ENCODE data around the gene SSNA1. TPM values are rescaled to one million over a fixed set of nuclear protein-coding genes. Genes with fewer than 3 reads are reported as not detected.

The SSNA1 gene
- polyA plus RNA-seq, 1 donor from 2014 or later = 170 TPM

DNA sequence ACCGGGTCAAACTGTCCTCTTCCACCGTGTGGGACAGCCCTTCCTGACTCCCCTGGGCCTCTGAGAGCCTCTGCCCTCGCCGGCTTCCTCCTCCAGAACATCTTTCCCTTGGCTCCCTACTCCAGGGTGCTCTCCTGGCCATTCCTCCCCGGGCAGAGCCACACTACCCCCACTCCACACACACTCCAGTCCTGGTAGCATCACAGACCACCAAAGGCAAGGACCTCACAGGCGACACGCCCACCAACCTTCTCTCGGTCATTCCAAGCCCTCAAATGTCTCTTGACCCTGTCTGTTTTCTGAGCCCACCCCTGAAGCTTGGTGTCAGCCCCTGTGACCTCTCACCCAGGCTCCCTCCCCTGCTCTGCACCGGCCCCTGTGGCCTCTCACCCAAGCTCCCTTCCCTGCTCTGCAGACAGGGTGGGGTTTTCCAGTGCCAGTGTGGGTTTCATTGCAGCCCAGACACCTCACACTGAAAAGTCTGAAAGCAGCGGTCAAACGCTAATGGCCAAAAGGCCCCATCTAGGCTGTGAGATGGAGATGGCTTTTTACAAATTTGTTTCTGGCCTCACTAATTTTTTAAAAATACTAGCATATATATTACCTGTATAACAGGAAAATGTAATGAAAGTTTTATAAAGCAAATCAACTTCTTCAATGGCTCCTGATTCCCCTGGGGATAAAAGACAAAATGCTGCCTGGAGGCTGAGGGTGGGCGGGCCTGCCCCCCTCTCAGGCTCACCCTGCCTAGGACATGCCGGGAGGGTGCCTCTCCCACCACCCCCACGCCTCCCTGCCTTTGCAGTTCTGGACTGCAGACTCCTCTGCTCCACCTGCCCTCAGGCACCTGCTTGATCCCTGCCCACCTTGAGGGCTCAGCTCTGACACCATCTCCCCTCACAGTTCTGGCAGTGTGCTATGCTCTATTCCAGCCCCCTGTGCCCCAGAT lies 29.1 kb upstream of the SSNA1 start:
- H4K20me1 ChIP-seq (ENCODE audit: insufficient read depth) = no peaks in the 10 kb centered on the region
- H3K9ac ChIP-seq (ENCODE audit: low read length) = no peak overlapping the region
- H2AFZ ChIP-seq (ENCODE audit: low read depth, low read length) = no peak overlapping the region
- H3K4me2 ChIP-seq (ENCODE audit: low read length) = no peak overlapping the region
- H3K9me2 ChIP-seq (ENCODE audit: insufficient read depth, low read length) = no peaks in the 10 kb centered on the region
- H3F3A ChIP-seq (ENCODE audit: insufficient read depth, low read length, poor library complexity, severe bottlenecking) = no peaks in the 10 kb centered on the region
- peaks cover 91% of the 10 kb centered on the region for H3K27me3 ChIP-seq (ENCODE audit: insufficient read depth, low read depth, low read length)
- no peak overlapping the region for H3K27ac ChIP-seq (ENCODE audit: low read length)
- TF ChIP-seq MXI1 (conservative IDR thresholded peaks at IDR 0.05; ENCODE audit: poor library complexity, severe bottlenecking) (no peak), EZH2 (IDR thresholded peaks at IDR 0.05; ENCODE audit: borderline replicate concordance, insufficient read depth, low read length, poor library complexity, severe bottlenecking) (no peak), RAD21 (conservative IDR thresholded peaks at IDR 0.05) (no peak), POLR2AphosphoS5 (IDR thresholded peaks at IDR 0.05) (no peak), EP300 (conservative IDR thresholded peaks at IDR 0.05; ENCODE audit: poor library complexity, severe bottlenecking) (no peak)
- TF ChIP-seq, protein P1, sequence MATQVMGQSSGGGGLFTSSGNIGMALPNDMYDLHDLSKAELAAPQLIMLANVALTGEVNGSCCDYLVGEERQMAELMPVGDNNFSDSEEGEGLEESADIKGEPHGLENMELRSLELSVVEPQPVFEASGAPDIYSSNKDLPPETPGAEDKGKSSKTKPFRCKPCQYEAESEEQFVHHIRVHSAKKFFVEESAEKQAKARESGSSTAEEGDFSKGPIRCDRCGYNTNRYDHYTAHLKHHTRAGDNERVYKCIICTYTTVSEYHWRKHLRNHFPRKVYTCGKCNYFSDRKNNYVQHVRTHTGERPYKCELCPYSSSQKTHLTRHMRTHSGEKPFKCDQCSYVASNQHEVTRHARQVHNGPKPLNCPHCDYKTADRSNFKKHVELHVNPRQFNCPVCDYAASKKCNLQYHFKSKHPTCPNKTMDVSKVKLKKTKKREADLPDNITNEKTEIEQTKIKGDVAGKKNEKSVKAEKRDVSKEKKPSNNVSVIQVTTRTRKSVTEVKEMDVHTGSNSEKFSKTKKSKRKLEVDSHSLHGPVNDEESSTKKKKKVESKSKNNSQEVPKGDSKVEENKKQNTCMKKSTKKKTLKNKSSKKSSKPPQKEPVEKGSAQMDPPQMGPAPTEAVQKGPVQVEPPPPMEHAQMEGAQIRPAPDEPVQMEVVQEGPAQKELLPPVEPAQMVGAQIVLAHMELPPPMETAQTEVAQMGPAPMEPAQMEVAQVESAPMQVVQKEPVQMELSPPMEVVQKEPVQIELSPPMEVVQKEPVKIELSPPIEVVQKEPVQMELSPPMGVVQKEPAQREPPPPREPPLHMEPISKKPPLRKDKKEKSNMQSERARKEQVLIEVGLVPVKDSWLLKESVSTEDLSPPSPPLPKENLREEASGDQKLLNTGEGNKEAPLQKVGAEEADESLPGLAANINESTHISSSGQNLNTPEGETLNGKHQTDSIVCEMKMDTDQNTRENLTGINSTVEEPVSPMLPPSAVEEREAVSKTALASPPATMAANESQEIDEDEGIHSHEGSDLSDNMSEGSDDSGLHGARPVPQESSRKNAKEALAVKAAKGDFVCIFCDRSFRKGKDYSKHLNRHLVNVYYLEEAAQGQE (IDR thresholded peaks at IDR 0.05; ENCODE audit: borderline replicate concordance) = no peak
- H3K79me2 ChIP-seq (replicated peaks; ENCODE audit: insufficient read depth, low read length) = no peaks in the 10 kb centered on the region
- no peak overlapping the region for H3K4me3 ChIP-seq (ENCODE audit: low read length)
- no peaks in the 10 kb centered on the region for H3K36me3 ChIP-seq (ENCODE audit: insufficient read depth, low read length)
- no peaks in the 10 kb centered on the region for H3K9me3 ChIP-seq (ENCODE audit: low read length)

DNA sequence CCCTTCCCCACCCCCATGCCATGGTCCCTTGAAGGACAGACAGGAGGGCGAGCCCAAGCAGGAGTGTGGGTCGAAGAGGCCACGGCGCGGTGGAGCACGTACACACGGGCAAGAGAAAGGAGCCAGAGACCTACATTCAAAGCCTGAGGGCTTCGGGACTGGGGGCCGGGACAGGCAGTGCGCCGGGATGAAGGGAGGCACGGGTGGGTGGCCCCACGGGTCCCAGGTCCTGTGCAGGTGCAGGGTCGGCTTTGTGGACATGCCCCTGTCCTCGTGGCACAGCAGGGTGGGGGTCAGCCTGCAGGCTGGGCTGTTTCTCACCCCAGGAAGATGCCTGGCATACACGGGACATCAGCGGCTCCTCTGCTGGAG lies 28.4 kb upstream of the SSNA1 start:
- no peak overlapping the region for H3K27ac ChIP-seq (ENCODE audit: low read length)
- no peaks in the 10 kb centered on the region for H3F3A ChIP-seq (ENCODE audit: insufficient read depth, low read length, poor library complexity, severe bottlenecking)
- H3K36me3 ChIP-seq (ENCODE audit: insufficient read depth, low read length) = no peaks in the 10 kb centered on the region
- no peak overlapping the region for H2AFZ ChIP-seq (ENCODE audit: low read depth, low read length)
- no peak overlapping the region for H3K4me2 ChIP-seq (ENCODE audit: low read length)
- H3K9me2 ChIP-seq (ENCODE audit: insufficient read depth, low read length) = no peaks in the 10 kb centered on the region
- no peaks in the 10 kb centered on the region for H4K20me1 ChIP-seq (ENCODE audit: insufficient read depth)
- no peaks in the 10 kb centered on the region for H3K79me2 ChIP-seq (replicated peaks; ENCODE audit: insufficient read depth, low read length)
- TF ChIP-seq TAF1 (IDR thresholded peaks at IDR 0.05; ENCODE audit: low read depth) (no peak), MXI1 (conservative IDR thresholded peaks at IDR 0.05; ENCODE audit: poor library complexity, severe bottlenecking) (no peak), POLR2AphosphoS5 (IDR thresholded peaks at IDR 0.05) (no peak), EZH2 (IDR thresholded peaks at IDR 0.05; ENCODE audit: borderline replicate concordance, insufficient read depth, low read length, poor library complexity, severe bottlenecking) (no peak), RAD21 (conservative IDR thresholded peaks at IDR 0.05) (no peak), EP300 (conservative IDR thresholded peaks at IDR 0.05; ENCODE audit: poor library complexity, severe bottlenecking) (no peak), SMC3 (conservative IDR thresholded peaks at IDR 0.05; ENCODE audit: poor library complexity) (no peak)
- TF ChIP-seq, protein P1 (IDR thresholded peaks at IDR 0.05; ENCODE audit: borderline replicate concordance) = no peak
- no peak overlapping the region for H3K4me3 ChIP-seq (ENCODE audit: low read length)
- peaks cover 96% of the 10 kb centered on the region for H3K27me3 ChIP-seq (ENCODE audit: insufficient read depth, low read depth, low read length)
- no peak overlapping the region for H3K9ac ChIP-seq (ENCODE audit: low read length)
- no peaks in the 10 kb centered on the region for H3K9me3 ChIP-seq (ENCODE audit: low read length)

Data from neural cell (in vitro differentiated cells).